Lower lobe of right lung (tissue), 2 donors: ENCODE measurements around the gene BCL2. TPM values are rescaled to one million over a fixed set of nuclear protein-coding genes. Genes with fewer than 3 reads are reported as not detected.

Source experiments
- ATAC-seq, 2 donors: fragments of 200-7000 bp; cut with Tn5 transposase; one replicate each; pipeline ENCODE4 v1.9.1; 2020 to 2022; ENCODE audit warnings: mild to moderate bottlenecking in 2 of 2, moderate library complexity in 2 of 2
- DNase-seq: peaks from one replicate; pipeline ENCODE4 v3.0.0-alpha.2; 2020
- H3K27ac ChIP-seq: fragments of 200-600 bp; one replicate; pipeline ENCODE4 v1.8.0; 2022
- H3K27me3 ChIP-seq: fragments of 200-600 bp; one replicate; pipeline ENCODE4 v1.8.0; 2022; ENCODE audit warnings: low read depth
- H3K36me3 ChIP-seq: fragments of 200-600 bp; one replicate; pipeline ENCODE4 v1.8.0; 2022; ENCODE audit warnings: mild to moderate bottlenecking
- H3K4me1 ChIP-seq: fragments of 200-600 bp; one replicate; pipeline ENCODE4 v1.8.0; 2022
- H3K4me3 ChIP-seq: fragments of 200-600 bp; one replicate; pipeline ENCODE4 v1.8.0; 2022; ENCODE audit warnings: mild to moderate bottlenecking
- H3K9me3 ChIP-seq: fragments of 200-600 bp; one replicate; pipeline ENCODE4 v1.8.0; 2022
- intact Hi-C: fragments of 100-400 bp; cut with DNase I; formaldehyde crosslinking; loops from one replicate; pipeline ENCODE4 v1.11.0; 2022
- total RNA-seq: library from RNA; stranded (reverse); fragmentation: NEBNext Ultra II Directional; extraction: Animal tissue kit (Norgen Biotek cat#: 25700); gene quantifications from one replicate; pipeline ENCODE4 v1.2.1, GENCODE V29; 2021
- TF ChIP-seq, protein P1 (sequence below): fragments of 200-600 bp; IDR thresholded peaks from one replicate; pipeline ENCODE4 v1.8.0; 2022; ENCODE audit warnings: antibody characterized with exemption, mild to moderate bottlenecking
- donor health status: DM: no; HTN: yes; CAD: no; lungs with severe emphysema.

BCL2 gene
- total RNA-seq, 1 donor from 2014 or later: 11.0 TPM

DNA sequence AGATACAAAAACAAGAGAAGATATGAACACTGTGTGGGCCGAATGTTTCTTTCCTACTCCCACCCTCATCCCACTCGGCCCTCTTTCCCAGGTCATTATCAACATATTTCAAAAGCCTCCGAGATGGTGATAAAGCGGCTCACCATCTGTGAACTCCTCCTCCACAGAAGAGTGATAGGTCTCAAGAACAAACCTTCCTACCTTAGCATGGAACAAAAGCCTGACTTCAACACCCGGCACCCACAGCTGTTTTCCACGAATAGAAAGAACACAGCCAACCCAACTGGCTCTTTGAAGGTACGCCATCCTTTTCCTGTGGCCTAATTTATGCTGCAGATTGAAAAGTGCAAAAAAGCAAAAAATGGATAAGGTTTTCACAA, 28.8 kb downstream of the BCL2 start:
- Histone ChIP-seq H3K9me3 (no peaks in the 10 kb centered on the region), H3K27ac (no peak overlapping the region), H3K4me1 (peaks cover 24% of the 10 kb centered on the region), H3K4me3 (no peak overlapping the region), H3K36me3 (no peaks in the 10 kb centered on the region), H3K27me3 (no peaks in the 10 kb centered on the region)
- TF ChIP-seq, protein P1, sequence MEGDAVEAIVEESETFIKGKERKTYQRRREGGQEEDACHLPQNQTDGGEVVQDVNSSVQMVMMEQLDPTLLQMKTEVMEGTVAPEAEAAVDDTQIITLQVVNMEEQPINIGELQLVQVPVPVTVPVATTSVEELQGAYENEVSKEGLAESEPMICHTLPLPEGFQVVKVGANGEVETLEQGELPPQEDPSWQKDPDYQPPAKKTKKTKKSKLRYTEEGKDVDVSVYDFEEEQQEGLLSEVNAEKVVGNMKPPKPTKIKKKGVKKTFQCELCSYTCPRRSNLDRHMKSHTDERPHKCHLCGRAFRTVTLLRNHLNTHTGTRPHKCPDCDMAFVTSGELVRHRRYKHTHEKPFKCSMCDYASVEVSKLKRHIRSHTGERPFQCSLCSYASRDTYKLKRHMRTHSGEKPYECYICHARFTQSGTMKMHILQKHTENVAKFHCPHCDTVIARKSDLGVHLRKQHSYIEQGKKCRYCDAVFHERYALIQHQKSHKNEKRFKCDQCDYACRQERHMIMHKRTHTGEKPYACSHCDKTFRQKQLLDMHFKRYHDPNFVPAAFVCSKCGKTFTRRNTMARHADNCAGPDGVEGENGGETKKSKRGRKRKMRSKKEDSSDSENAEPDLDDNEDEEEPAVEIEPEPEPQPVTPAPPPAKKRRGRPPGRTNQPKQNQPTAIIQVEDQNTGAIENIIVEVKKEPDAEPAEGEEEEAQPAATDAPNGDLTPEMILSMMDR: no peak
- no peak for DNase-seq
- no peak for ATAC-seq
- intact Hi-C loops: no loop called here

DNA sequence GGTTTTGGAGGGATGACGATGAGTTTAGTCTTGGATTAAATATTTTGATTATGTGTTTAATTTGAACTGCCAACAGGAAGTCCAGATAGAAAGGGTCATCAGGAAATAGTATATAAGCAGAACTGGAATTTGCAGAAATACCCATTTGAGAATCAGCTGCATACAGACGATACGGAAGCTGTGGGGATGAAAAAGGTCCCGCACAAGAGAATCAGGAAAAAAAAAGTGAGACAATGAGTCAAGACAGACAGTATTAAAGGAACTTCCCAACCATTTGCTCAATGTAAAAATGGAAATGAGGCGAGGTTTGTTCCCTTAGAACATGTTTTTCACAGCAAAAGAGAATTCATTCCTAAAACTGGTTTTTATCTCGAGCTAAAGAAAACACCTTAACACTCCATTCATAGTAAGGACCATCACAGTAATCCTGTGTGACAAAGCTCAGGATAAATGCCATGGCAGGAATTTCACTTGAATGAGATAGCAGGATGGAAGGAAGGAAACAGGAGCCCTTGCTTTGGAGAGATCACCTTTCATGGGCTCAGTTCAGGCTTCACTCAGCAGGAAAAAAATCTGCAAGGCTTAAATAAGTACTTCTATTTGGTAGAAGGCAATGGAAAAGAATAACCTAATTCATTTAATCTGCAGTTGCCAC, 29.3 kb downstream of the BCL2 start:
- TF ChIP-seq, protein P1: no peak
- no peak for ATAC-seq
- Histone ChIP-seq H3K4me1 (peaks cover 24% of the 10 kb centered on the region), H3K27me3 (no peaks in the 10 kb centered on the region), H3K36me3 (no peaks in the 10 kb centered on the region), H3K4me3 (no peak overlapping the region), H3K9me3 (no peaks in the 10 kb centered on the region), H3K27ac (no peak overlapping the region)
- DNase-seq: no peak
- intact Hi-C loops: no loop called here

DNA sequence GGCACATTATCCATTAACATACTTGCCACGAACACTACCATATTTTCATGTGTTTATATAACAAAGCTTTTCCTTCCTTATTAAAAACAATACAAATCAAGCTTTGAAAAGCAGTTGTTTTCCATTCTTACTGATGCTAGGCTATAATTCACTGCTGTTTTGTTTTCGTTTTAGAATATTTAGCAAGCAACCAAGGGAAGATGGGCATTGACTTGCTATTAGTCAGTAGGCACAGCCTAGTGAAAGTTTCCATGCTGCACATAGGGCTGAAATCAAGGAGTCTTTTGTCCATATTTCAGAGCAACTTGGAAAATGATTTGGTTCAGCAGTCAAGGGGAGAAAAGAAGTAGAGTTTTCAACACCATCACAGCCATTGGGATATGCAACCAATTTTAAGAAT, 31.3 kb downstream of the BCL2 start:
- no peak overlapping the region for H3K27ac ChIP-seq
- intact Hi-C loops: no loop called here

DNA sequence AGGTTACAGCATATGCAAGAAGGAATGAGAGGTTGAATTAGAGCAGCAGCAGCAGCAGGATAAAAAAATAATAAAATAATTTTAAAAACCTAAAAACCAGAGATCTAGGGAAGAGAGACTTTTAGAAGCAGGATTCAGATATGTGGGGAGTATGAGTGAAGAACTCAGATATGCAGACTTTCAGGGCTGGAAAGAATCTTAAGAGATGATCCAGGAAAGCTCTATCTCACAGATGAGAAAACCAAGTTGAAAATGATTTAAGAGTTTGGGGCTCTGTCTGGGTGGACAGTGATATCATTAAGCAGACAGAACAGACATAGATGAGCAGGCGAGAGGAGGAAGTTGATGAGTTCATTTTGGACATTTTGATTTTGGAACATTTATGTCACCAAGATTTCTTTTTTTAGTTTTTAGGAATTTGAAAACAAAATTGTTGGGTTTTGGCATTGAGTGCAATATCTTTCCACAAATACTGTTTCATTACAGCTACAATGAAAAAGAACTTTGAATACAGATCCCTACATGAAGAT, 31.8 kb downstream of the BCL2 start:
- Histone ChIP-seq H3K9me3 (no peaks in the 10 kb centered on the region), H3K4me1 (peaks cover 14% of the 10 kb centered on the region), H3K27me3 (no peaks in the 10 kb centered on the region), H3K27ac (no peak overlapping the region), H3K4me3 (no peak overlapping the region), H3K36me3 (no peaks in the 10 kb centered on the region)
- DNase-seq: no peak
- TF ChIP-seq, protein P1: no peak
- ATAC-seq: no peak
- intact Hi-C loops: no loop called here

More for the DNA sequence above, 31.3 kb downstream of the BCL2 start:
- TF ChIP-seq, protein P1: no peak
- DNase-seq (no peak), ATAC-seq (no peak)
- Histone ChIP-seq H3K9me3 (no peaks in the 10 kb centered on the region), H3K4me1 (peaks cover 19% of the 10 kb centered on the region), H3K36me3 (no peaks in the 10 kb centered on the region), H3K27me3 (no peaks in the 10 kb centered on the region), H3K4me3 (no peak overlapping the region)

DNA sequence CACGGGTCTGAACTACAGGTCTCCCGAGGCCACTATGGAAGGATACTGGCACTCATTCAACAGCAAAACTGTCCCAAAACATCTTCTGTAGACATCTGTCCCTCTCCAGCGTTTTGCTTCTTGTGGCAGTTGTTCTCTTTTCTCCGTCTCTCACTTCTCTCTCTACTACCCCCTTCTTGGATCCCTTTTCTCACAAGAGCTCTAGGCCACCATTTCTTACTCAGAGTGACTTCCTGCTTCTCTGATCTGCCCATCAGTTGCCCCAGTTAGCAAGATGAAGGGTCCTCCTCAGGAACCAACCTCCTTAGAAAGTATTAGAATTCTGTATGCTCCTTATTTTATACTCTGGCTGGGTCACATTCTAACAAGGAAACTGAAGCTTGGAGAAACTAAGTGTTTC, 32.6 kb downstream of the BCL2 start:
- TF ChIP-seq, protein P1: no peak
- Histone ChIP-seq H3K27me3 (no peaks in the 10 kb centered on the region), H3K4me1 (peaks cover 14% of the 10 kb centered on the region), H3K36me3 (no peaks in the 10 kb centered on the region), H3K4me3 (no peak overlapping the region), H3K27ac (no peak overlapping the region), H3K9me3 (no peaks in the 10 kb centered on the region)
- ATAC-seq: no peak
- no peak for DNase-seq
- intact Hi-C loops: no loop called here
